ENCODE data around the gene RNF187.

Gene RNF187

DNA sequence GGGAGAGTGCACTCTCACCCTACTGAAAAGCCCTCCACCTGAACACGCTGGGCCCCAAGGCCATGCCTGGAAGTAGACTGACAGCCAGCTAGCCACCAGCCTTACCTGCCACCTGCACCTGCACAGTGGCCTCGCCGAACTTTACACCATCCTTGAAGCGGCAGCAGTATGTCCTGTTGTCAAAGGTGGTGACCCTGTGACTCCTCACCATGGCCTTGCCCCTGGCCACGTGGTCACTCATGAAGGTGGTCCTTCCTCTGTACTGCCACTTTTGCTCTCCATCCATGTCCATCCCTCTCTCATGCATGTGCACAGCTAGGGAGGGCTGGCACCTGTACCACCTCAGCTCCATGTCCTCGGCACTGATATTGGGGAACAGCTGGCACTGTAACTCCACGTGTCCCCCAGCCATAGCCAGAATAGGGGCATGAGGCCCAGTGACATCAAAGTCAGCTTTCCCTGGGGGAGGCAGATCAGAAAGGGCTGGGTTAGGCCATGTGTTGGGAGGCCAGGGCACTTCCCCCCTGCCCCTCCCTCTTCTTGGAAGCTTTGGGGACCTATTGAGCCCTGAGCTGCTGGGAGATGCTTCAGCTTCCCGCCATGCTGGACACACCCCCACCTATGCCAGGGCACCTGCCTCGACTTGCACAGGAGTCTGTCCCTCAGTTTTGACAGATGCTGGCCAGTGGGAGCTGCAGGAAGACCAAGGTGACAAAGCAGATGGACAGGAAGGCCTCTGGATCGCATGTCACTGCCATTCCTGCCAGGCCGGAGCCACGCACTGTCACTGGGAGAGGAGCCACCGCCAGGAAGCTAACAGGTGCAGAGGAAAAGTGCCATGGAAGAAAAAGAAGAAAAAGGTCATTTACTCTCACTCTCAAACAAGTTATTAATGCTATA is 24.6 kb downstream of the RNF187 start:
- no peak for DNase-seq

DNA sequence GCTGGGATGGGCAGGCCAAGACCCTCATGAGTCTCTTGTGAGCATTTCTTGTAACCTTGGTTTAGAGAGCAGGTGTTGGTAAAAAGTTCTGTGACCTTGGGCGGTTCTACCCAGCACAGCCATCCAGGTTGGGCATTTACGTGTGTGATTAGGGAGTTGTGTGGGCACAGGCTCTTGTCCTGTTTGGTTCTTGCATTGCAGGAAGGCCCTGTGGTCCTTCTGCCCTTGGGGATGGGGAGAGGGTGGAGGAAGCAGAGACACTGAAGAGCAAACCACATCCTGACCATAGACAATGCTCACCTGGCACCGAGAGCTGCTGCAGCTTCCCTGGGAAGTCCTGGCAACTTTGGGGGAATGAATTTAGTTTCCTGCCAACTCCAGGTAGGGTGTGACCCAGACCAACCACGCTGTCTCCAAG is 25.6 kb downstream of the RNF187 start:
- no peak for DNase-seq

DNA sequence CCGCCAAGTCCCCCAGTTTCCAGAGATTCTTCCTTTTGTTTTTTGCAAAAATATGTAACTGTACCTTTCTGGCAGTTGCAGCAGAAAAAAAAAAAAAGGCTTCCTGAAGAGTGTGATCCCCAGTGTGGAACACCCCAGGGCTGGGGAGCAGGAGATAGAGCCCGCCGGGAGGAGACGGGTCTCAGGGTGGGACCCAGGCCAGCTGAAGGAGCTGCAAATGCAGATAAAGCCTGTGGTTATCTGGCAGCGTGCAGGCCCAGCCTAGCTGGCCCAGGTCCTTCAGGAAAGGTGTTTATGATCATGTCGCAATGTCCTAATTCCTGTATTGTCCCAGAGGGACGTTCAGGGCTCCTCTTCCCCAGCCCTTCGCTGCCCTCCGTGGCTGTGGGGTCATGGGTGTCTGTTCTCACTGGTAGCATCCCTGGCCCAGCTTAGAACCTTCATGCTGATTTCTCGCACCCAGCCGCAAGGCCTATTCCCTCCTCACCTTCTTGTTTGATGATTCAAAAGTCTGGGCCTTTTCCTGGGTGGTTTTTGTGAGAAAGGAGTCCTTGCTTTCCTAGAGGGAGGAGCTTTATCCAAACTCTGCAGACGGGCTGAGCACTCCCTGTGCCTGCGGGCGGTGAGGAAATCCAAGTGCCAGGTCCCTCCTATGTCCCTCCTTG is 26.2 kb downstream of the RNF187 start:
- DNase-seq, result no peak

DNA sequence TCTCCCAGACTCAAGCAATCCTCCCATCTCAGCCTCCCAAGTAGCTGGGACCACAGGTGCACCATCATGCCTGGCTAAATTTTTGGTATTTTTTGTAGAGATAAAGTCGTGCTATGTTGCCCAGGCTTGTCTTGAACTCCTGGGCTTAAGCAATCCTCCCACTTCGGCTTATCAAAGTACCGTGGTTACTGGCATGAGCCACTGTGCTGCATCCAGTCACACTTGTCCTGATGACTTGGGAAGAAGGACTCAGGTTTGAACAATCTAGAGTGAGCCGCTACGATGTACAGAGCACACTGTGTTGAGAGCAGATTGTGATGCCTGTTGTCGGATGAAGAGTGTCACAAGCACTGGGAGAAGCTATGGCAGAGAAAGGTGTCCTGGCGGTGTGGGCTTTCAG is 27.2 kb downstream of the RNF187 start:
- no peak for DNase-seq

DNA sequence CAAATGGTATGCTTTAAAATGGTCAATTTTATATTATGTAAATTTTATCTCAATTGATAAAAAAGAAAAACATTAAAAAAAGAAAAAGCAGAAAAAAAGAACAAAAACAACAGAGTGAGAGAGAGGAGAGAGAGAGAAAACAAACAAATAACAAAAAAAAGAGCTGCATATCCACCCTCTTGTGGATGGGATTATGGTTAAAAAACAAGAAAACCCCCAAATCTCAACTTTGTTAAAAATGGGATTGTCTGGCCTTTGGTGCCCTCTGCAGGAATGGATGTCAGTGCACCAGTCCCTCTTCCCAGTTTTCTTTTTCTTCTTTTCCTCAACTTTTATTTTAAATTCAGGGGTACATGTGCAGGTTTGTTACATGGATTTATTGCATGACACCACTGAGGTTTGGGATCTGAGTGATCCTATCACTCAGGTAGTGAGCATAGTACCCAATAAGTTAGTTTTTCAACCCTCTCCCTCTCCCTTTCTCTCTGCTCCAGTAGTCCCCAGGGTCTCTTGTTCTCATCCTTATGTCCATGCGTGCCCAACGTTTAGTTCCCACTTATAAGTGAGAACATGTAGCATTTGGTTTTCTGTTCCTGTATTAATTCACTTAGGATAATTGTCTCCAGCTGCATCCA is 28.1 kb downstream of the RNF187 start:
- DNase-seq, result peak; percentile 42

DNA sequence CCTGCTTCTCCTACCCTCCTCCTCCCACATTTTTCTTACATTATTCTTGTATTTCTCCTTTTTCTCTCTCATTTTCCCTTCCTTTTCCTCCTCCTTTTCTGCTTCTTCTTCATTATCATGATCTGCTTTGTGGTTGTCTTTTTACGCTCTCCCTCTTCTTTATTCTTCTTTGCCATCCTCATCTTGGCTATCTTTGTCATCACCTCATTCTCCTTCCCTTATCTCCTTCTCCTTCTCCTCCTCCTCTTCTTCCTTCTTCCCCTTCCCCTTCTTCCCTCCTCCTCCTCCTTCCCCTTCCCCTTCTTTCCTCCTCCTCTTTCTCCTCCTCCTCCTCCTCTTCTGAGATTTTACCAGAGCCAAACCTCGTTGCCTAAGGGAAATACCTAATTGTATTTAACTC is 30.5 kb downstream of the RNF187 start:
- DNase-seq, result no peak

DNA sequence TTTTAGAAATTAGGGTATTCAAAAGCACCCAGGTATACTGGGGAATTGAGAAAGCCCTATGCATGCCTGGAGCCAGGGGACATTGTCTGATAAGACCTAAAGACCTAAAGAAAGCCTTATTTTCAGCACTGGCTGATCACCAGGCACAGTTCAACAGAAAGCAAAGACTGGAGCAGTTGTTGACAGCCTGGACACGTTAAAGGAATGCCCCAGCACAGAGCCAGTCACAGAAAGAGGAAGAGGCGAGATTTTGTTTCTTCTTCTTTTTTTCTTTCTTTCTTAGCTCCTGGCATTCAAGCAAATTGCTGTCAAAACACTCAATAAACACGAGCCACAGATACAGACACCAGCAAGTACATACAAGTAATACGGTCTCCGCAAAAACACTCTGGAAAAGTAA is 40.4 kb downstream of the RNF187 start:
- DNase-seq, result no peak

DNA sequence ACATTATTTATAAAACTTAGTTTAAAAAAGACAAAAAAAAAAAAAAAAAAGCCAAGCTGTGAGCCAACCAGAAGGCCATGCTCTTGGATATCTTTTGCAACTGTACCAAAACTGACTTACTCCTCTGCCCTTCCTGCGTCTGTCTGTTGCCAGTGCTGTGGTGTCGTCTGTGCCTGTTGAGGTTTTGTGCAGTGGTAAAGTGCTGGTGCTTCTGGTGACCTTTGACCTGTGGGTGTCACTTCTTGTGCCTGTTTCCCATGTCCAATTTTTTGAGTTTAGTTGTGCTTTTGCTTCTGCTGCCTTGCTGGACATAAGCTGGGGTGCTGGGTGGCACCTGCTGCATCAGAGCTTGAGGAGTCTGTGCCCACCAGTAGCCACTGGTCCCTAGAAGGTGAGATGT is 41.4 kb downstream of the RNF187 start:
- DNase-seq, result no peak

DNA sequence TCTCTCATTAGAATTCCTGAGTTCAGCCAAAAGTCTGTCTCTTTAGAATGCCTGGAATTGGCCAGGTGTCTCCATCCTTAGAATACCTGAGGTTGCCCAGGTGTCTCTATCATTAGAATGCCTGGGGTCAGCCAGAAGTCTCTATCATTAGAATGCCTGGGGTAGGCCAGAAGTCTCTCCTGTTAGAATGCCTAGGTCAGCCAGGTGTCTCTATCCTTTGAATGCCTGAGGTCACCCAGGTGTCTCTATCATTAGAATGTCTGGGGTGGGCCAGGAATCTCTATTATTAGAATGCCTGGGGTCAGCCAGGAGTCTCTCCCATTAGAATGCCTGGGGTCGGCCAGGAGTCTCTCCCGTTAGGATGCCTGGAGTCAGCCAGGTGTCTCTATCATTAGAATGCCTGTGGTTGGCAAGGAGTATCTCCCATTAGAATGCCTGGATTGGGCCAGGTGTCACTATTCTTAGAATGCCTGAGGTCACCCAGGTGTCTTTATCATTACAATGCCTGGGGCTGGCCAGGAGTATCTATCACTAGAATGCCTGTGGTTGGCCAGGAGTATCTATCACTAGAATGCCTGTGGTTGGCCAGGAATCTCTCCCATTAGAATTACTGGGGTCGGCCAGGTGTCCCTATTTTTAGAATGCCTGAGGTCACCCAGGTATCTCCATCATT is 43.0 kb downstream of the RNF187 start:
- DNase-seq, result no peak

DNA sequence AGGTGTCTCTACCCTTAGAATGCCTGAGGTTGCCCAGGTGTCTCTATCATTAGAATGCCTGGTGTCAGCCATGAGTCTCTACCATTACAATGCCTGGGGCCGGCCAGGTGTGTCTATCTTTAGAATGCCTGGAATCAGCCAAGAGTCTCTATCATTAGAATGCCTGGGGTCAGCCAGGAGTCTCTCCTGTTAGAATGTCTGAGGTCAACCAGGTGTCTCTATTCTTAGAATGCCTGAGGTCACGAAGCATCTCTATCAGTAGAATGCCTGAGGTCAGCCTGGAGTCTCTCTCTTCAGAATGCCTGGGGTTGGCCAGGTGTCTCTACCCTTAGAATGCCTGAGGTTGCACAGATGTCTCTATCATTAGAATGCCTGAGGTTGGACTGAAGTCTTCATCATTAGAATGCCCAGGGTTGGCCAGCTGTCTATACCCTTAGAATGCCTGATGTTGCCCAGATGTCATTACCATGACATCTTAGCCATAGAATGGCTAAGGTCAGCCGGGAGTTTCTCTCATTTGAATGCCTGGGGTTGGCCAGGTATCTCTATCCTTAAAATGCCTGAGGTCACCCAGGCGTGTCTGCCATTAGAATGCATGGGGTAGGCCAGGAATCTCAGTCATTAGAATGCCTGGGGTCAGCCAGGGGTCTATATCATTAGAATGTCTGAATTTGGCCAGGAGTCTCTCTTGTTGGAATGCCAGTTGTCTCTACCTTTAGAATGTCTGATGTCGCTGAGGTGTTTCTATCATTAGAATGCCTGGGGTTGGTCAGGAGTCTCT is 44.0 kb downstream of the RNF187 start:
- no peak for DNase-seq

DNA sequence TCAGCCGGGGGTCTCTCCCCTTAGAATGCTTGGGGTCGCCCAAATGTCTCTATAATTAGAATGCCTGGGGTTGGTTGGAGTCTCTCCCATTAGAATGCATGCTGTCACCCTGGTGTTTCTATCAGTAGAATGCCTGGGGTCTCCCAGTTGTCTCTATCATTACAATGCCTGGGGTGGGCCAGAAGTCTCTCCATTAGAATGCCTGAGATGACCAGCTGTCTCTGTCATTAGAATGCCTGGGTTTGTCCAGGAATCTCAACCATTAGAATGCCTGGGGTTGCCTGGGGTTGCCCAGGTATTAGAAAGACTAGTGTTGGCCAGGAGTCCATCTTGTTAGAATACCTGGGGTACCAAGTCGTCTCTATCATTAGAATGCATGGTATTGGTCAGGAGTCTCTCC is 51.6 kb downstream of the RNF187 start:
- no peak for DNase-seq

DNA sequence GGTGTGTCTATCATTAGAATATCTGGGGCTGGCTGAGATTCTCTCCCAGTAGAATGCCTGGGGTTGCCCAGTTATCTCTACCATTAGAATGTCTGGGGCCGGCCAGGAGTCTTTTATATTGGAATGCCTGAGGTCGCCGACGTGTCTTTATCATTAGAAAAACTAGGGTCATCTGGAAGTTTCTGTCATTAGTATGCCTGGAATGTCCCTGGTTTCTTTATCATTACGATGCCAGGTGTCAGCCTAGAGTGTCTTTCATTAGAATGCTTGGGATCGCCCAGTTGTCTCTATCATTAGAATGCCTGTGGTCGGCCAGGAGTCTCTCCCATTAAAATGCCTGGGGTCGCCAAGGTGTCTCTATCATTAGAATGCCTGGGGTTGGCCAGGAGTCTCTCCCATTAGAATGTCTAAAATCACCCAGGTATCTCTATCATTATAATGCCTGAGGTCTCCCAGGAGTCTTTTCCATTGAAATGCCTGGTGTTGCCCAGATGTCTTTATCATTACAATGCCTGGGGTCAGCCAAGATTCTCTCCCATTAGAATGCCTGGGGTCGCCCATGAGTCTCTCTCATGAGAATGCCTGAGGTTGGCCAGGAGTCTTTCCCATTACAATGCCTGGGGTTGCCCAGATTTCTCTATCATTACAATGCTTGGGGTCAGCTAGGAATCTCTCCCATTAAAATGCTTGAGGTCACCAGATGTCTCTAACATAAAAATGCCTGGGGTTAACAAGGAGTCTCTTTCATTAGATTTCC is 53.2 kb downstream of the RNF187 start:
- DNase-seq, result no peak

DNA sequence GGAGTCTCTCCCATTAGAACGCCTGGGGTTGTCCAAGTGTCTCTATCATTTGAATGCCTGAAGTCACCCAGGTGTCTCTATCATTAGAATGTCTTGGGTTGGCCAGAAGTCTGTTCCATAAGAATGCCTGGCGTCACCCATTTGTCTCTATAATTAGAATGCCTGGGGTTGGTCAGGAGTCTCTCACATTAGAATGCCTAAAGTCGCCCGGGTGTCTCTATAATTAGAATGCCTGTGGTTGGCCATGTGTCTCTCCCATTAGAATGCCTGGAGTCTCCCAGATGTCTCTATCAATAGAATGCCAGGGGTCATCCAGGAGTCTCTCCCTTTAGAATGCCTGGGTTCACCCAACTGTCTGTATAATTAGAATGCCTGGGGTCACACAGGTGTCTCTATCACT is 54.5 kb downstream of the RNF187 start:
- no peak for DNase-seq

DNA sequence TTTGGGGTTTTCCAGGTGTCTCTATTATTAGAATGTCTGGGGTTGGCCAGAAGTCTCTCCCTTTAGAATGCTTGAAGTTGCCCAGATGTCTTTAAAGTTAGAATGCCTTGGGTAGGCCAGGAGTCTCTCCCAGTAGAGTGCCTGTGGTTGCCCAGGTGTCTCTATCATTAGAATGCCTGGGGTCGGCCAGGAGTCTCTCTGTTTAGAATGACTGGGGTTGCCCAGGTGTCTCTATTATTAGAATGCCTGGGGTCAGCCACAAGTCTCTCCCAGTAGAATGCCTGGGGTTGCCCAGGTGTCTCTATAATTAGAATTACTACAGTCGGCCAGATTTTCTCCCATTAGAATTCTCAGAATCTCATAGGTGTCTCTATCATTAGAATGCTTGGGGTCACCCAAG is 55.2 kb downstream of the RNF187 start:
- no peak for DNase-seq

DNA sequence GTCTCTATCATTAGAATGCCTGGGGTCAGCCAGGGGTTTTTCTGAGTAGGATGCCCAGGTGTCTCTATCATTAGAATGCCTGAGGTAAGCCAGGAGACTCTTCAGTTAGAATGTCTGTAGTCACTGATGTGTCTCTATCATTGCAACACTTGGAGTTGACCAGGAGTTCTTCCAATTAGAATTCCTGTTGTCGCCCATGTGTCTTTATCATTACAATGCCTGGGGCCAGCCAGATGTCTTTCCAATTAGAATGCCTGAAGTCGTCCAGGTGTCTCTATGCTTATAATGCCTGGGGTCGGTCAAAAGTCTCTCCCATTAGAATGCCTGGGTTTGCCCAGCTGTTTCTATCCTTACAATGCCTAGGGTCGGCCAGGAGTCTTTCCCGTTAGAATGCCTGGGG is 55.8 kb downstream of the RNF187 start:
- DNase-seq, result no peak

DNA sequence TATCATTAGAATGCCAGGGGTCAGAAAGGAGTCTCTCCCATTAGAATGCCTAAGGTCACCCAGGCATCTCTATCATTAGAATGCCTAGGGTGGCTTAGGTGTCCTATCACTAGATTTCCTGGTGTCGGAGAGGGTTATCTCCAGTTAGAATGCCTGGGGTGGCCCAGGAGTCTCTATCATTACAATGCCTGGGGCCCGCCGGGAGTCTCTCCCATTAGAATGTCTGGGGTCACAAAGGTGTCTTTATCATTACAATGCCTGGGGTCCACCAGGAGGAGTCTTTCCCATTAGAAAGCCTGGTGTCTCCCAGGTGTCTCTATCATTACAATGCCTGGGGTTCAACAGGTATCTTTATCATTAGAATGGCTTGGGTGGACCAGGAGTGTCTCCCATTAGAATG is 56.2 kb downstream of the RNF187 start:
- DNase-seq, result no peak

DNA sequence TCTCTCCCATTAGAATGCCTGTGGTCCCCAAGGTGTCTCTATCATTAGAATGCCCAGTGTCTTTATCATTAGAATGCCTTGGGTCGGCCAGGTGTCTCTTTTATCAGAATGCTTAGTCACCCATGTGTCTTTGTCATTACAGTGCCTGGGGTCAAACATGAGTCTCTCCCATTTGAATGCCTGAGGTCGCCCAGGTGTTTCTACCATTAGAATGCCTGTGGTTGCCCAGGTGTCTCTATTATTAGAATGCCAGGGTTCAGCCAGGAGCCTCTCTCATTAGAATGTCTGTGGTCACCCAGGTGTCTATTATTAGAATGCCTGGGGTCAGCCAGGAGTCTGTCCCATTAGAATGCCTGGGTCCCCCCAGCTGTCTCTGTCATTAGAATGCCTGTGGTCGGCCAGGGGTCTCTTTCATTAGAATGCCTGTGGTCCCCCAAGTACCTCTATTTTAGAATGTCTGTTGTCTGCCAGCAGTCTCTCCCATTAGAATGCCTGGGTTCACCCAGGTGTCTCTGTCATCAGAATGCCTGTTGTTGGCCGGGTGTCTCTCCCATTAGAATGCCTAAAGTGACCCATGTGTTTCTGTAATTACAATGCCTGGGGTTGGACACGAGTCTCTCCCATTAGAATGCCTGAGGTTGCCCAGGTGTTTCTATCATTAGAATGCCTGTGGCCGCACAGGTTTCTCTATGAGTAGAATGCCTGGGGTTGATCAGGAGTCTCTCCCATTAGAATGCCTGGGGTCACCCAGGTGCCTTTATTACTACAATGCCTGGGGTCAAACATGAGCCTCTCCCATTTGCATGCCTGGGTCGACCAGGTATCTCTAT is 57.1 kb downstream of the RNF187 start:
- DNase-seq, result no peak

DNA sequence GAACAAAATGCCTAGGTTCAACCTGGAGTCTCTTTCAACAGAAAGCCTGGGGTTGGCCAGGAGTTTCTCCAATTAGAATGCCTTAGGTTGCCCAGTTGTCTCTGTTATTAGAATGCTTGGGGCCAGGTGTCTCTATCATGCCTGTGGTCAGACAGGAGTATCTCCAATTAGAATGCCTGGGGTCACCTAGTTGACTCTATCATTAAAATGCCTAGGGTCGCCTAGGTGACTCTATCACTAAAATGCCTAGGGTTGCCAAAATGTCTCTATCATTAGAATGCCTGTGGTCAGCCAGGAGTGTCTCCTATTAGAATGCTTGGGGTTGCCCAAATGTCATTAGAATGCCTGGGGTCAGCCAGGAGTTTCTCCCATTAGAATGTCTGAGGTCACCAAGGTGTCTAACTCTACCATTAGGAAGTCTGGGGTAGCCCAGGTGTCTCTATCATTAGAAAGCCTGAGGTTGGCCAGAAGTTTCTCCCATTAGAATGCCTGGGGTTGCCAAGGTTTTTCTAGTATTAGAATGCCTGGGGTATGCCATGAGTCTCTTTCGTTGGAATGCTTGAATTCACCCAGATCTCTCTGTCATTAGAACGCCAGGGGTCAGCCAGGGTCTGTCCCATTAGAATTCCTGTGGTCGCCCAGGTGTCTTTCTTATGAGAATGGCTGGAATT is 57.9 kb downstream of the RNF187 start:
- no peak for DNase-seq
